Gastroesophageal sphincter (tissue), 4 donors: Measurements from ENCODE around the gene RAB36. TPM values are rescaled to one million over a fixed set of nuclear protein-coding genes. Genes with fewer than 3 reads are reported as not detected.

Source experiments
- ATAC-seq: fragments of 150-250 bp; one replicate; pipeline ENCODE4 v1.9.1; 2016; ENCODE audit warnings: mild to moderate bottlenecking, moderate library complexity
- H3K27ac ChIP-seq, 4 donors: fragments of 200-600 bp; sonication (generic) in 3 of 4; 1 replicate in 3 of 4; 2 replicates in 1 of 4; pipeline ENCODE4 v1.5.1; 2016 to 2019
- H3K27me3 ChIP-seq: fragments of 200-600 bp; sonication (generic); one replicate; pipeline ENCODE4 v1.5.1; 2019
- H3K36me3 ChIP-seq, 2 donors: fragments of 200-600 bp; sonication (generic); one replicate each; pipeline ENCODE4 v1.5.1; 2019; ENCODE audit warnings: control low read depth in 1 of 2
- H3K4me1 ChIP-seq, 3 donors: fragments of 200-600 bp; sonication (generic); 1 replicate in 2 of 3; 2 replicates in 1 of 3; pipeline ENCODE4 v1.5.1; 2016 to 2019; ENCODE audit warnings: control low read depth in 2 of 3
- H3K4me3 ChIP-seq, 2 donors: fragments of 200-600 bp; sonication (generic); one replicate each; pipeline ENCODE4 v1.5.1; 2019; ENCODE audit warnings: mild to moderate bottlenecking in 1 of 2, moderate library complexity in 1 of 2
- H3K9me3 ChIP-seq, 3 donors: fragments of 200-600 bp; sonication (generic); one replicate each; pipeline ENCODE4 v1.5.1; 2017 to 2019; ENCODE audit warnings: control low read depth in 2 of 3
- EP300 ChIP-seq: sonication (generic); formaldehyde crosslinking; IDR thresholded peaks from one replicate; pipeline ENCODE4 v1.6.1; 2017; ENCODE audit warnings: antibody characterized with exemption, mild to moderate bottlenecking
- POLR2A ChIP-seq, 2 donors: fragments of 450-650 bp; IDR thresholded peaks; one replicate each; pipeline ENCODE4 v1.6.1; 2017; ENCODE audit warnings: antibody characterized with exemption in 2 of 2, mild to moderate bottlenecking in 2 of 2, moderate library complexity in 1 of 2
- POLR2AphosphoS5 ChIP-seq: sonication (generic); formaldehyde crosslinking; IDR thresholded peaks from one replicate; pipeline ENCODE4 v1.6.1; 2017; ENCODE audit warnings: antibody characterized with exemption
- WGBS, 2 donors: methylation state at CpG; one replicate each; pipeline ENCODE4 v1.1.5; 2018; ENCODE audit warnings: low coverage in 1 of 2; 5-methylcytosine and 5-hydroxymethylcytosine counted together
- total RNA-seq, 4 donors: library from RNA; depleted of rRNA; stranded (reverse); fragments of >200 nt; gene quantifications; one replicate each; pipeline ENCODE4 v1.1.0, GENCODE V29; 2016
- TF ChIP-seq, protein P1 (sequence below), 4 experiments: fragments of 200-600 bp in 2 of 4; fragments of 450-650 bp in 2 of 4; sonication (generic) in 1 of 4; IDR thresholded peaks; one replicate each; pipeline ENCODE4 v1.5.1; 2017 to 2019; ENCODE audit warnings: antibody characterized with exemption in 4 of 4, mild to moderate bottlenecking in 2 of 4, moderate library complexity in 2 of 4

RAB36 gene
- total RNA-seq, 4 donors from 2014 or later = 3.9 to 12.2 (median 6.7) TPM

DNA sequence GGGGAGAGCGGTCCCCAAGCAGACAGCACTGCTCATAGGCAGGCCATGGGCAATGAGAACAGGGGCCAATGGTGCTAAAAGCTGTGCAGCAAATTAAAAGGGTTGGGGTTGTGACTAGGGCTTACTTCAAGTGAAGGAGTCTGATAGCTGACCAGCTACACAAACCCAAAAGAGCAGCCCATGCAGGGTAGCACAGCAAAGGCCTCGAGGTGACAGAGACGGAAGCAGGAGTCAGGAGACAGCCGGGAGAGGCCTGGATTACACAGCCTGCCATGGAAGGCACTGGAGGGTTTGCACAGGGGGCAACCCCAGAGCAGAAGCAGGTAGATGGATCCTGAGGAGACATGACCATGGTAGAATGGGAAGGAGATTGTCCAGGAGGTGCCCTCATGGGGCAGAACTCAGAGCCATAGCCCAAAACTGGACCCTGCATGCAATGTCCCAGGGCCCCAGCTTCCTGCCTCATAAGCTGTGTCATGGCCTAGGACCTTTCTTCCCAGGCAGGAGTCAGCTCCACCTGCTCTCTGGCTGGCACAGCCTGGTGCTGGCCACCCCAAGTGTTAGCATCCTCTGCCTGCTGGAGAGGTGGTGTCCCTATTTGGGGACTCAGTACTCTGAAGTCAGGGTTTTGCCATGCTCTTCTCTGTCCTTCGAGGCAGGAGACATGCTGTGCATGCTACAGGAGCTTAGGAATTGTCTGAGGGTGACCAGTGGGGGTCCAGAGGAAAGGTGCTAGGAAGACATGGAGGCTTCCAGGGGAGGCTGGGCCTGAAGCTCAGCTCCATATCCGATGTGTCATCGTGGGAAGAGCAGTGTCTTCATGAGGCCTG is 36.8 kb upstream of the RAB36 start:
- no peaks in the 10 kb centered on the region for H3K27me3 ChIP-seq
- H3K9me3 ChIP-seq = no peaks in the 10 kb centered on the region
- peaks cover 0 to 9% (median 0%) of the 10 kb centered on the region in 3 donors for H3K4me1 ChIP-seq
- H3K27ac ChIP-seq = no peak overlapping the region
- TF ChIP-seq EP300 (no peak), POLR2AphosphoS5 (no peak), POLR2A (IDR thresholded peaks at IDR 0.05) (no peak)
- TF ChIP-seq, protein P1, sequence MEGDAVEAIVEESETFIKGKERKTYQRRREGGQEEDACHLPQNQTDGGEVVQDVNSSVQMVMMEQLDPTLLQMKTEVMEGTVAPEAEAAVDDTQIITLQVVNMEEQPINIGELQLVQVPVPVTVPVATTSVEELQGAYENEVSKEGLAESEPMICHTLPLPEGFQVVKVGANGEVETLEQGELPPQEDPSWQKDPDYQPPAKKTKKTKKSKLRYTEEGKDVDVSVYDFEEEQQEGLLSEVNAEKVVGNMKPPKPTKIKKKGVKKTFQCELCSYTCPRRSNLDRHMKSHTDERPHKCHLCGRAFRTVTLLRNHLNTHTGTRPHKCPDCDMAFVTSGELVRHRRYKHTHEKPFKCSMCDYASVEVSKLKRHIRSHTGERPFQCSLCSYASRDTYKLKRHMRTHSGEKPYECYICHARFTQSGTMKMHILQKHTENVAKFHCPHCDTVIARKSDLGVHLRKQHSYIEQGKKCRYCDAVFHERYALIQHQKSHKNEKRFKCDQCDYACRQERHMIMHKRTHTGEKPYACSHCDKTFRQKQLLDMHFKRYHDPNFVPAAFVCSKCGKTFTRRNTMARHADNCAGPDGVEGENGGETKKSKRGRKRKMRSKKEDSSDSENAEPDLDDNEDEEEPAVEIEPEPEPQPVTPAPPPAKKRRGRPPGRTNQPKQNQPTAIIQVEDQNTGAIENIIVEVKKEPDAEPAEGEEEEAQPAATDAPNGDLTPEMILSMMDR (IDR thresholded peaks at IDR 0.05) = no peak
- ATAC-seq = no peak
- 89% methylated on average over 3 of the region's 7 CpGs; no CpG with 5 or more reads in 1 of the 2 donors for WGBS, 2 donors
- no peak overlapping the region for H3K4me3 ChIP-seq
- peaks cover 0 to 27% of the 10 kb centered on the region in 2 donors for H3K36me3 ChIP-seq

DNA sequence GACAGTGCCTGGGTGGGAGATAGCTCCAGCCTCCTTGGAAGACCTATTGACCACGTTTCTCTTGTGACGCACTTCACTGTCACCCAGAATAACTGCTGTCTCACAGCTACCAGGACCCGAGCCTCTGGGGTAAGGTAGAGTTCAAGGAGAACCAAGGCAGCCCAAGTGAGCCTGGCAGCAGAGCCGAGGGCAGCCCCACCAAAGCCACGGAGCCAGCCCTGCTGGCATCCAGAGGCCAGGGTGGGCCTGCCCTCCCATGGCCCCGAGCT is 36.3 kb upstream of the RAB36 start:
- Histone ChIP-seq H3K27me3 (no peaks in the 10 kb centered on the region), H3K36me3 (peaks cover 0 to 30% of the 10 kb centered on the region in 2 donors), H3K9me3 (no peaks in the 10 kb centered on the region), H3K27ac (no peak overlapping the region), H3K4me1 (peaks cover 0 to 13% (median 0%) of the 10 kb centered on the region in 3 donors), H3K4me3 (no peak overlapping the region)
- ATAC-seq = no peak
- WGBS, 2 donors = 100% methylated on average over 2 of the region's 6 CpGs; no CpG with 5 or more reads in 1 of the 2 donors
- TF ChIP-seq EP300 = no peak
- TF ChIP-seq, protein P1 (IDR thresholded peaks at IDR 0.05) = no peak
- TF ChIP-seq POLR2AphosphoS5 = no peak
- TF ChIP-seq POLR2A (IDR thresholded peaks at IDR 0.05) = no peak

DNA sequence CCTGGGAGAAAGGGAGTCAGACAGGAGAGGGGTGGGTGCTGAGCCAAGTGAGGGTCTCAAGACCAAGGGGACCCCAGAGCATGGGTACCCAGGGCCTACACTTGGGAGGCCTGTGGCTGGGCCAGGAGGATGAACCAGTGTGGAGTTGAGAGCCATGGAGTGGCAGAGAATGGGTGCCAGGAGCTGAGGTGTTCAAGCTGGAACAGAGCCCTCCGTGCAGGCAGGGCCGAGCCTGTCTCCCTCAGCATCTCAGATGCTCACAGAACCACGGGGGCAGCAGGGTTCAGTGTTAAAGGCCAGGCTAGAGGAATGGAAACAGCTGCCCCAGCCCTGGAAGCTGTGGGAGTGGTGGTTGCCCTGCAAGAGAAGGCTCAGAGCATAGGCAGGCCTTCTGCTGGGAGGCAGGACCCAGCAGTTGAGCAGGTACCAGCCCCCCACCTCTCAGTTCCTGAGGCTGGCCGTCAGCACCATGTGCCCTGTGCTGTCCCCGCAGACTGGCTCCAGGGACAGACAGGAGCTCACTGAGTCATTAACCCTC is 35.8 kb upstream of the RAB36 start:
- WGBS, 2 donors = 80% methylated on average over 1 of the region's 5 CpGs
- no peak overlapping the region for H3K4me3 ChIP-seq

DNA sequence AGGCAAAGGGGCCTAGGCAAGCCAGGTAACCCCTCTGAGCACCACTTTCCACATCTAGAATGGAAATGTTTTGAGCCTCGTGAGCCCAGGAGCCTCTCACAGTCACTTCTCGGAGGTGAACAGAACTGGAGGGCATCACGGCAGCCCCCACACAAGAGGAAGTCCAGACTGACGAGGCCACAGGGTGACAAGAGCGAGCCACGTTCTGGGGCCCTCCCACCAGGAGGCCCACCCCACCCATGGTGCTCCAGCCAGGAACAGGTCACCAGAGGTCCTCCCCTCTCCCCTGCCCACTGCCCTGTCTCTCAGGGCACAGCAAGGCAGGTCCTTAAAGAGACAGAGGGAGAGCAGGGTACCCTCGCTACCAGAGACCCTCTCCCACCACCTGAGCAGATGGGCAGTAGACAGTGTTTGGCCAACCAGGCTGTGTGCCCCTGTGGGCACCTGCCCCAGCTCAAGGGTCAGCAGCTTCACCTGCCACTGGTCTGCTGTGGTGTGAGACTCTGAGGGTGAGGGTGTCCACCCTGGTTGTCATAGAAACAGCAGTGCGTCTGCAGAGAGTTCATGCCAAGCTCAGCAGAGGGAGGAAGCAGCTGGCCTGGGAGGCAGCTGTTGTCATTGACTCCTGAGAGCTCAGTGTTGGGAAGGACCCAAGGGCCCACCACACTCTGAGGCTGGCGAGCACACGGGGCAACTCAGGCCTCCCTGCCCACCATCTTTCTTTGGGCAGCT is 34.9 kb upstream of the RAB36 start:
- ATAC-seq = no peak
- H3K36me3 ChIP-seq = peaks cover 0 to 32% of the 10 kb centered on the region in 2 donors
- no peak for TF ChIP-seq EP300
- TF ChIP-seq POLR2A (IDR thresholded peaks at IDR 0.05) = no peak
- TF ChIP-seq, protein P1 (IDR thresholded peaks at IDR 0.05) = no peak
- TF ChIP-seq POLR2AphosphoS5 = no peak

More for the DNA sequence above, 35.8 kb upstream of the RAB36 start:
- no peak for ATAC-seq
- H3K27me3 ChIP-seq = no peaks in the 10 kb centered on the region
- TF ChIP-seq EP300 (no peak), POLR2A (IDR thresholded peaks at IDR 0.05) (no peak), POLR2AphosphoS5 (no peak)
- TF ChIP-seq, protein P1 (IDR thresholded peaks at IDR 0.05) = no peak
- no peak overlapping the region for H3K27ac ChIP-seq
- peaks cover 0 to 13% (median 0%) of the 10 kb centered on the region in 3 donors for H3K4me1 ChIP-seq
- no peaks in the 10 kb centered on the region for H3K9me3 ChIP-seq
- H3K36me3 ChIP-seq = peaks cover 0 to 32% of the 10 kb centered on the region in 2 donors

More for the DNA sequence above, 34.9 kb upstream of the RAB36 start:
- Histone ChIP-seq H3K9me3 (no peaks in the 10 kb centered on the region), H3K4me1 (peaks cover 0 to 13% (median 0%) of the 10 kb centered on the region in 3 donors), H3K27me3 (no peaks in the 10 kb centered on the region), H3K27ac (no peak overlapping the region), H3K4me3 (no peak overlapping the region)
- WGBS, 2 donors = no CpG with 5 or more reads among the region's 10 CpGs
